ENCODE results near the gene PAQR7.

The PAQR7 gene

DNA sequence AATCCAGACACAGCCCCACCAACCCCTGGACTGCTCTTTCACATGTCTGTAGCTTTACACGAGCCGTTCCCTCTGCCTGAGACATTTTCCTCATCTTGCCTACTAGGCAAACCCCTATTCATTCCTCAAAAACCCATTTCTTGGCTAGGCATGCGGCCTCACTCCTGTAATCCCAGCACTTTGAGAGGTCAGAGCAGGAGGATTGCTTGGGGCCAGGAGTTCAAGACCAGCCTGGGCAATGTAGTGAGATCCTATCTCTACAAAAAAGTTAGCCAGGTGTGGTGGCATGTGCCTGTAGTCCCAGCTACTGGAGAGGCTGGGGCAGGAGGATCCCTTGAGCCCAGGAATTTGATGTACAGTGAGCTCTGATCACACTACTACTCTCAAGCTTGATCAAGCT, 11.1 kb downstream of the PAQR7 start:
- TF ChIP-seq CTCF (conservative IDR thresholded peaks at IDR 0.05; ENCODE audit: low read depth, low read length), result no peak
- no peak overlapping the region for H3K4me2 ChIP-seq
- no peaks in the 10 kb centered on the region for H3K79me2 ChIP-seq (ENCODE audit: insufficient read depth, low read depth)
- no peak overlapping the region for H3K9ac ChIP-seq
- no peaks in the 10 kb centered on the region for H3K4me1 ChIP-seq (ENCODE audit: low read depth, poor library complexity, severe bottlenecking)
- no peaks in the 10 kb centered on the region for H3K36me3 ChIP-seq (ENCODE audit: insufficient read depth)
- H3K4me3 ChIP-seq (IDR thresholded peaks at IDR 0.05; ENCODE audit: insufficient read depth, low read depth, low read length), result no peak overlapping the region
- H2AFZ ChIP-seq (ENCODE audit: low read depth), result no peak overlapping the region
- H4K20me1 ChIP-seq (ENCODE audit: insufficient read depth), result no peaks in the 10 kb centered on the region
- no peaks in the 10 kb centered on the region for H3K27me3 ChIP-seq (ENCODE audit: insufficient read depth, low read depth)
- no peak overlapping the region for H3K27ac ChIP-seq

- Histone ChIP-seq H3K4me1 (ENCODE audit: low read depth, poor library complexity, severe bottlenecking) (no peaks in the 10 kb centered on the region), H2AFZ (ENCODE audit: low read depth) (no peak overlapping the region), H3K27ac (no peak overlapping the region), H3K36me3 (ENCODE audit: insufficient read depth) (no peaks in the 10 kb centered on the region), H3K4me3 (IDR thresholded peaks at IDR 0.05; ENCODE audit: insufficient read depth, low read depth, low read length) (no peak overlapping the region), H3K27me3 (ENCODE audit: insufficient read depth, low read depth) (no peaks in the 10 kb centered on the region), H3K79me2 (ENCODE audit: insufficient read depth, low read depth) (peaks cover 4% of the 10 kb centered on the region; the same call in 1 of the 2 replicates), H4K20me1 (ENCODE audit: insufficient read depth) (no peaks in the 10 kb centered on the region), H3K9ac (no peak overlapping the region), H3K4me2 (no peak overlapping the region)
- TF ChIP-seq CTCF (conservative IDR thresholded peaks at IDR 0.05; ENCODE audit: low read depth, low read length), result no peak
Observed at GRCh38 chr1:25863486-25864262, 11.8 kb downstream of the PAQR7 start.

- Histone ChIP-seq H3K27me3 (ENCODE audit: insufficient read depth, low read depth) (no peaks in the 10 kb centered on the region), H3K9ac (no peak overlapping the region), H3K79me2 (ENCODE audit: insufficient read depth, low read depth) (peaks cover 11% of the 10 kb centered on the region; the same call in 1 of the 2 replicates), H3K36me3 (ENCODE audit: insufficient read depth) (no peaks in the 10 kb centered on the region), H3K4me2 (no peak overlapping the region), H3K4me1 (ENCODE audit: low read depth, poor library complexity, severe bottlenecking) (peaks cover 5% of the 10 kb centered on the region), H2AFZ (ENCODE audit: low read depth) (no peak overlapping the region), H3K4me3 (IDR thresholded peaks at IDR 0.05; ENCODE audit: insufficient read depth, low read depth, low read length) (no peak overlapping the region), H3K27ac (no peak overlapping the region), H4K20me1 (ENCODE audit: insufficient read depth) (no peaks in the 10 kb centered on the region)
- TF ChIP-seq CTCF (conservative IDR thresholded peaks at IDR 0.05; ENCODE audit: low read depth, low read length), result no peak
Observed at GRCh38 chr1:25862785-25863485, 12.6 kb downstream of the PAQR7 start.

DNA sequence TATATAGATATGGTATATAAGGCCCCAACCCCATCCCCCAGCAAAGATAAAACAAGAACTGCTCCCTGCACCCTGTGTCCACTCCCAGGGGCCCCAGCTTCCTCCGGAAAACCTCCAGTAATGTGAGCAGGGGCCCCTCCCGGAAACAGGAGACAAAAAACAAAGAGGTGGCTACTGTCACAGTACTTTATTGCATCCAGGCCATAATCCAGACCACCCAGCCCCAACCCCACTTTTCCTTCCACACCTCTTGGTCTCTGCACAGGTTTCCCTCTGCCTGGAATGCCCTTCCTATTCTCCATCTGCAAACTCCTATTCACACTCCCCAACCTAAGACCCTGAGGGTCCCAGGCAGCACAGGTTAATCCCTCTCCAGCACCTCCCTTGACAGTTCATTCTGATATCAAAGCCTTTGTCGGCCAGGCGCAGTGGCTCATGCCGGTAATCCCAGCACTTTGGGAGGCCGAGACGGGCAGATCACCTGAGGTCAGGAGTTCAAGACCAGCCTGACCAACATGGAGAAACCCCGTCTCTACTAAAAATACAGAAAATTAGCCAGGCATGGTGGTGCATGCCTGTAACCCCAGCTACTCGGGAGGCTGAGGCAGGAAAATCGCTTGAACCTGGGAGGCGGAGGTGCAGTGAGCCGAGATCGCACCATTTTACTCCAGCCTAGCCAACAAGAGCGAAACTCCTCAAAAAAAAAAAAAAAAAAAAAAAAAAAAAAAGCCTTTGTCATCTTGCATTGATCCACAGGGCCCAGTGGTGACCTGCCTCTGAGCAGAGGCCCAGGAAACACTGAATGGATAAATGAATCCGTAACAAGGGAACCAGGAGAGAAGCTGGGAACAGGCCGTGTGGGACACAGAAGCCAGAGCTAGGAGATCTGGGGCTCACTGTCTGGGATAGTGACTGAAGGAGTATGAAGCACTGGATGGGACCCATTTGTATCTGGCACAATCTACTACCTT, 13.9 kb downstream of the PAQR7 start:
- no peak overlapping the region for H3K27ac ChIP-seq
- no peaks in the 10 kb centered on the region for H4K20me1 ChIP-seq (ENCODE audit: insufficient read depth)
- no peak overlapping the region for H3K4me2 ChIP-seq
- peaks cover 5% of the 10 kb centered on the region for H3K4me1 ChIP-seq (ENCODE audit: low read depth, poor library complexity, severe bottlenecking)
- no peak overlapping the region for H2AFZ ChIP-seq (ENCODE audit: low read depth)
- H3K27me3 ChIP-seq (ENCODE audit: insufficient read depth, low read depth), result no peaks in the 10 kb centered on the region
- TF ChIP-seq CTCF (conservative IDR thresholded peaks at IDR 0.05; ENCODE audit: low read depth, low read length), result no peak
- H3K79me2 ChIP-seq (ENCODE audit: insufficient read depth, low read depth), result peaks cover 16% of the 10 kb centered on the region; the same call in 1 of the 2 replicates
- H3K9ac ChIP-seq, result no peak overlapping the region
- no peaks in the 10 kb centered on the region for H3K36me3 ChIP-seq (ENCODE audit: insufficient read depth)
- H3K4me3 ChIP-seq (IDR thresholded peaks at IDR 0.05; ENCODE audit: insufficient read depth, low read depth, low read length), result no peak overlapping the region
